GM12878 (cell line): ENCODE measurements around the gene MAIP1. TPM values are rescaled to one million over a fixed set of nuclear protein-coding genes. Genes with fewer than 3 reads are reported as not detected.

Experiments used
- ATF2 ChIP-seq: IDR thresholded peaks from 2 replicates; pipeline ENCODE4 v1.6.1; 2012; ENCODE audit warnings: low read length, inconsistent platforms
- BACH1 ChIP-seq: fragments of 450-650 bp; IDR thresholded peaks from 2 replicates; pipeline ENCODE4 v1.6.1; 2017; ENCODE audit warnings: mild to moderate bottlenecking, borderline replicate concordance
- BMI1 ChIP-seq: fragments of 450-650 bp; IDR thresholded peaks from 2 replicates; pipeline ENCODE4 v1.6.1; 2016; ENCODE audit warnings: mild to moderate bottlenecking, moderate library complexity, borderline replicate concordance
- EGR1 ChIP-seq, 2 experiments: IDR thresholded peaks; 1 replicate in 1 of 2; 2 replicates in 1 of 2; pipeline ENCODE4 v1.6.1; 2011 to 2012; ENCODE audit warnings: low read depth in 2 of 2, low read length in 2 of 2, borderline replicate concordance in 1 of 2, mild to moderate bottlenecking in 1 of 2, moderate library complexity in 1 of 2
- ELK1 ChIP-seq: IDR thresholded peaks from 2 replicates; pipeline ENCODE4 v1.6.1; 2012; ENCODE audit warnings: low read depth, low read length, improper control_type of control experiment
- ETV6 ChIP-seq, 2 experiments: fragments of 450-650 bp in 1 of 2; IDR thresholded peaks in 1 of 2; conservative IDR thresholded peaks in 1 of 2; 2 replicates each; pipeline ENCODE4 v1.6.1; 2014; ENCODE audit warnings: antibody characterized with exemption in 1 of 2, borderline replicate concordance in 1 of 2, low read depth in 1 of 2, mild to moderate bottlenecking in 1 of 2, moderate library complexity in 1 of 2
- FOXM1 ChIP-seq: IDR thresholded peaks from 2 replicates; pipeline ENCODE4 v1.6.1; 2012; ENCODE audit warnings: low read depth, mild to moderate bottlenecking, inconsistent platforms, low read length, moderate library complexity
- GATAD2B ChIP-seq: fragments of 450-650 bp; conservative IDR thresholded peaks from 2 replicates; pipeline ENCODE4 v1.6.1; 2017; ENCODE audit warnings: low read depth, mild to moderate bottlenecking, moderate library complexity
- HSF1 ChIP-seq: fragments of 150-350 bp; IDR thresholded peaks from 2 replicates; pipeline ENCODE4 v1.6.1; 2014; ENCODE audit warnings: mild to moderate bottlenecking, low read depth, low read length
- MAX ChIP-seq: IDR thresholded peaks from 2 replicates; pipeline ENCODE4 v1.6.1; 2012; ENCODE audit warnings: low read depth, low read length, improper control_type of control experiment
- NKRF ChIP-seq: fragments of 450-650 bp; conservative IDR thresholded peaks from 2 replicates; pipeline ENCODE4 v1.6.1; 2017; ENCODE audit warnings: mild to moderate bottlenecking, moderate library complexity
- PAX5 ChIP-seq: IDR thresholded peaks from 2 replicates; pipeline ENCODE4 v1.6.1; 2011; ENCODE audit warnings: low read depth, low read length, borderline replicate concordance
- PBX3 ChIP-seq: IDR thresholded peaks from 2 replicates; pipeline ENCODE4 v1.6.1; 2011; ENCODE audit warnings: mild to moderate bottlenecking, low read depth, low read length, moderate library complexity; ENCODE audit not compliant: insufficient replicate concordance
- REST ChIP-seq: IDR thresholded peaks from 2 replicates; pipeline ENCODE4 v1.6.1; 2012; ENCODE audit warnings: mild to moderate bottlenecking, low read depth, low read length
- TAF1 ChIP-seq: IDR thresholded peaks from 2 replicates; pipeline ENCODE4 v1.6.1; 2011; ENCODE audit warnings: mild to moderate bottlenecking, low read depth, low read length, borderline replicate concordance
- ZNF24 ChIP-seq: fragments of 450-650 bp; IDR thresholded peaks from 2 replicates; pipeline ENCODE4 v1.6.1; 2017; ENCODE audit warnings: antibody characterized with exemption, mild to moderate bottlenecking
- polyA plus RNA-seq, 11 experiments: library from polyadenylated mRNA; depleted of rRNA in 4 of 11; unstranded in 6 of 11; stranded (reverse) in 5 of 11; fragments of >200 nt; fragmentation: Nextera tagmentation in 4 of 11; fragmentation: Illumina TruSeq in 1 of 11; extraction: Ambion mirVana in 4 of 11; extraction: Trizol in 1 of 11; gene quantifications; 1 replicate in 1 of 11; 2 replicates in 10 of 11; pipeline versions ENCODE4 v1.2.1 to v1.2.3, GENCODE V29; 2011 to 2016; ENCODE audit warnings: inconsistent platforms in 2 of 11, missing spikeins in 2 of 11, low read depth in 1 of 11
- total RNA-seq, 4 experiments: library from RNA; depleted of rRNA in 3 of 4; stranded (reverse); fragments of >200 nt in 3 of 4; fragmentation: Illumina TruSeq in 1 of 4; extraction: Trizol in 1 of 4; gene quantifications; 2 replicates each; pipeline versions ENCODE4 v1.2.1 to v1.2.3, GENCODE V29; 2013 to 2021

The MAIP1 gene
- total and polyA plus RNA-seq, 10 of the 15 experiments (the other 5 are each of a cell fraction or from before 2014, with no cell fraction given), result 5.4 to 41.4 (median 25.4) TPM

- TF ChIP-seq ELK1 (peak; percentile 35; the same call in 1 of the 2 replicates), BMI1 (no peak), PAX5 (no peak), BACH1 (peak; percentile 57; the same call in 1 of the 2 replicates), REST (no peak), HSF1 (0 out of 2 replicates have a peak, but pooled peaks have one; percentile 29), MAX (peak; percentile 65), GATAD2B (peak; percentile 82), ATF2 (no peak), FOXM1 (no peak), EGR1 (IDR thresholded peaks at IDR 0.05; ENCODE audit: borderline replicate concordance in 1 of 2, low read depth in 2 of 2, low read length in 2 of 2) (peak in 1 of 2 experiments; percentile 28; a peak in 1 of 3 replicates), ETV6 (conservative IDR thresholded peaks at IDR 0.05 in 1 of 2, IDR thresholded peaks at IDR 0.05 in 1 of 2; ENCODE audit: borderline replicate concordance in 1 of 2, low read depth in 1 of 2) (peak in 1 of 2 experiments; percentile 62; a peak in 2 of 4 replicates), NKRF (no peak; the same call in 1 of the 2 replicates), TAF1 (peak; percentile 83), PBX3 (no peak), ZNF24 (no peak)
These were observed at the start of gene MAIP1, which contains the start of gene TYW5 (continued) for GRCh38 chr2:199955339-199956061.
